PFSK-1 (cell line): Measurements from ENCODE around the gene ZNF326.

Experiments used
- POLR2AphosphoS5 ChIP-seq: IDR thresholded peaks from 2 replicates; pipeline ENCODE4 v1.6.1; 2012; ENCODE audit warnings: low read depth, mild to moderate bottlenecking, control low read depth, low read length, moderate library complexity
- SIN3A ChIP-seq: IDR thresholded peaks from 2 replicates; pipeline ENCODE4 v1.6.1; 2012; ENCODE audit warnings: mild to moderate bottlenecking, low read length, moderate library complexity, borderline replicate concordance; ENCODE audit not compliant: insufficient read depth

DNA sequence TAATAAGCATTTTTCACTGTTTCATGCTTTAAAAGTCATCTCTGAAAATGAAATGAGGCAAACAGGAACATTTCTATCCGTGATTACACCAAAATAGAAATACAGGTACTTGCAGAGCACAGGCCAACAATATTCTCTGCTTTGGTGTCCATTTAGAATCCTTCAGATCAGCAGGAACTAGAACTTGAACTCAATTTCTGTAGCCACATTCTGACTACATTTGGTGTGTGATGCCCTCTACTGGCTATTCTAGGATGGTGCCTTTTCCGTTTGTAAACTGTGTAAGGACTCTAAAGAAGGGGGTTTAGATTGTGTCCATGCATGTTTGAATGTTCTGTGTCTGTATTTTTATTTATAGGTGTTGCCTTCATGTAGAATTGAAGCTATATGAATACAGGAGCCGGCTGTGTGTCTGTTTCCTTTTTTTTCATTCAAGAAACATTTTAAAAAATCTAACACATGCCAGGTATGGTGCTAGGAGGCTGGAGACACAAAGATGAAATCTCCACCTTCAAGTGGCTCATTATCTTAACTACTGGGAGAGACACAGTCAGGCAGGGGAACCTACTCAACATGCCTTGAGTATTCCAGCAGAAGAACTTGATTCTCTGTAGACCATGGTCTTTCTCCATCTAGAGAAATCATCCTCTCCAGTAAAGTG, 7.6 kb upstream of the ZNF326 start:
- TF ChIP-seq SIN3A (no peak), POLR2AphosphoS5 (no peak)
